GM21367 (cell line): ENCODE data around the gene VEPH1.
"Not testable (repeated sequence)": the region's sequence is repeated elsewhere in the genome, so short reads cannot be mapped to it uniquely, and the experiment has no call there.

Experiments
- ATAC-seq: cut with Tn5 transposase; IDR thresholded peaks from one replicate; pipeline ENCODE4 v1.9.1; 2021; ENCODE audit not compliant: unreplicated experiment

The VEPH1 gene

DNA sequence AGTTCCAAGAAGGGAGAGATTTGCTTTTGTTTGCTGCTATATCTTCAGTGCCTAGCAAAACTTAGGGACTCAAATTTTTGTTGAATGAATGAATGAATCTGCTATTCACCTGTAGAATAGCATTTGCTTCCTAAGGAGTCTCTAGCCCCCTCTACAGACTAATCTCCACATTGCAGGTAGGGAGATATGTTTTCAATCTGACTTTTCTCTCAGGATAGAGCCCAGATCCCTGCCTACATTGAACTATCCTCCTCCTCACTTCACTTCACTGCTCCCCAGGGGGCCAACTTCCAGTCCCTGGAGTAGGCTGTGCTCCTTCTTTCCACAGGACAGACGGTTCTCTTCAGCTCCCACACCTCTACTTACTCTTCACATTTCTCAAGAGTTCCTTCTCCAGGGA is 148.5 kb downstream of the VEPH1 start:
- peak; percentile 50 for ATAC-seq

DNA sequence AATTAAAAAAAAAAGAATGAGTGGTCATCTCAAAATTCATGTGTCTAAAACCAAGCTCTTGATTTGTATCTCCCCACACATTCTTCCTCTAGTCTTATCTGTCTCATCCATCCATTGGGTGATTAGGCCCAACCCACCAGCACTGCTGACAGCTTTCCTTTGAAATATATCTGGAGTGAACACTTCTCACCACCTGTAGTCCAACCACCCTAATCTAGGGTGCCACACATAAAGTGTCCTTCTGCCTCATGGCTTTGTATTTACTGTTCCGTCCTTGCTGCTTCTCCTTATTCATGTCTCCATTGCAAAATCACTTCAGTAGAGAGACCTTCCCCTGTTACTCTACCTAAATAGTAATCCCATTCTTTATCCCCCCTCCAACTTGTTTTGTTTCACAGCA is 149.0 kb downstream of the VEPH1 start:
- no peak for ATAC-seq

DNA sequence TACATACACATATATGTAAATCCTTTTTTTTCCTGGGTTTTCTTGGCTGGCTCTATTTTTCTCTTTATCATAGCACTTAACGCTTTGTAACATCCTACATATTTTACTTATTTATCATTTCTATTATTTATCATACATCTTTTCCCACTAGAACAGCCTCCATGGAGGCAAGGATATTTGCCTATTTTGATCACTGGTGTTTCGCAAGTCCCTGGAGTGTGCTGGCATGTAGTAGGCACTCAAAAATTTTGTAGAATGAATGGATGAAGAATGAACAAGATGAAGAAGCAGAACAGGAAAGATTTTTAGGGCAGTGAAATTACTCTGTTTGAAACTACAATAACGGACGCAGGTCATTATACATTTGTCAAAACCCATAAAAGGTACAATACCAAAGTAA is 149.6 kb downstream of the VEPH1 start:
- ATAC-seq: no peak

DNA sequence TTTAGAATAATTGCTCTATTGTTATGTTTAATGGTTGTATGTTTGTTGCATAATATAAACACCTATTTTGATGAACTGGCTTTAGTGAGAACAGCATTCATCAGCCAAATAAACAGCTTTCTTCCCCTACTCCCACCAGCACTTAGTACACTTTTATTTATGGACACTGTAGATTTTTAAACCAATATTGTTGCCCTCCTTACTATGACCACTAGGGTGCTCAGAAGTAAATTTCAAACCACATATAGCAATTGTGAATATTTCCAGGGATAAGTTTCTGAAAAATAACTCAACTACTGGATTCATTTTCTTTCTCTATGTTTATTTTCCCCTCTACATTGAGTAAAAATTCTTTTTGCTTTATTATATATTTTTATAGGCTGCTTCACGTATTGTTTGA is 151.2 kb downstream of the VEPH1 start:
- ATAC-seq: no peak

DNA sequence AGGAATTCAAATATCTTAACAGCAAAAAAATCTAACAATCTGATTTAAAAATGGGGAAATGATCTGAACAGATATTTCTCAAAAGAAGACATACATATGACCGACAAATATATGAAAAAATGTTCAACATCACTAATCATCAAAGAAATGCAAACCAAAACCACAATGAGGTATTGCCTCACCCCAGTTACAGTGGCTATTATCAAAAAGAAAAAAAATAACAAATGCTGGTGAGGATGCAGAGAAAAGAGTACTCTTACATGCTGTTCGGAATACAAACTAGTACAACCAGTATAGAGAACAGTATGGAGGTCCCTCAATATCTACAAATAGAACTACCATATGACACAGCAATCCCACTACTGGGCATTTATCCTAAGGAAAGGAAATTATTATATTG is 152.6 kb downstream of the VEPH1 start:
- not testable (repeated sequence) for ATAC-seq

DNA sequence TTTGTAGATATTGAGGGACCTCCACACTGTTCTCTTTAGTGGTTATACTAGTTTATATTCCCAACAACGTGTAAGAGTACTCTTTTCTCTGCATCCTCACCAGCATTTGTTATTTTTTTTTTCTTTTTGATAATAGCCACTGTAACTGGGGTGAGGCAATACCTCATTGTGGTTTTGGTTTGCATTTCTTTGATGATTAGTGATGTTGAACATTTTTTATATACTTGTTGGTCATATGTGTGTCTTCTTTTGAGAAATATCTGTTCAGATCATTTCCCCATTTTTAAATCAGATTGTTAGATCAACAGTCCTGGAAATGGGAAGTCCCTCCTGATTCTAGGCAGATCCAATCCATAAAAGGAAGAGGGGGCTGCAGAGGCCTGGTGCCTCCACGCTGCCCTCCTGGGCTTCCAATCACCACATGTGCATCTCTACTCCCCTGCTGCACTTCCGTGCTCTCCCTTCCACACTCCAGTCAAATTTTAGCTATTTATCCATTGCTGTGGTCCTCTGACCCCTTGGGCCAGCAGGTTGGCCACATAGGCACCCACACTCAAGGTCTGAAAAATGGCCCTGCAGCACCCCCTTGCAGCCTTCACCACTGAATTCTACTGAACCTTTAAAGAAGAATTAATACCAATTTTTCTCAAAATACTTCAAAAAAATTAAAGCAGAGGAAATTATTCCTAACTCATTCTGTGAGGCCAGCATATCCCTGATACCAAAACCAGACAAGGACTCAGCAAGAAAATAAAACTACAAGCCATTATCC is 154.7 kb downstream of the VEPH1 start:
- not testable (repeated sequence) for ATAC-seq

DNA sequence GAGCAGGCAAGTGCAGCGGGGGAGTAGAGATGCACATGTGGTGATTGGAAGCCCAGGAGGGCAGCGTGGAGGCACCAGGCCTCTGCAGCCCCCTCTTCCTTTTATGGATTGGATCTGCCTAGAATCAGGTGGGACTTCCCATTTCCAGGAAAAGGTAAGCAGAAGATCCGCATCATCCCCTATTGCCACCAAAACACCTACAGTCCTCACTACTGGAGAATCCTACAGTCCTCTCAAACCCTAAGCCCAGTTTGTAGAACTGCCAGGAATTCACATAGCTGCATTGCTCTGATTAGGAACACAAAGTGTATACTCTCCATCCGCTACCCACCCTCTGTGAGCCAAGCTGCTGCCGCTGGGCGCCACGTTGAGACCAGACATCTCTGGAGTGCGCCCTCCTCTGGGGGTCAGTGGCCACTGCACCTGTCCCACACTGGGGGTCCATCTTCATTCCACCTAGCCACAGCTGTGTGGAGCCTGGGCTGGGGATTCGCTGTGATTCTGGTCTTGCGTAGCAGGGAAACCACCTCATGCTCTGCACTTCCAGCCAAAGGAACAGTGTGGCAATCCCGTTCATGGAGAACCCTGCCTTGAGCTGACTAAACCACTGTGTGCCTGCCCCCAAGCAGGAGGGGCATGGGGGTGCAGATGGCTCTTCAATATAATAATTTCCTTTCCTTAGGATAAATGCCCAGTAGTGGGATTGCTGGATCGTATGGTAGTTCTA is 155.5 kb downstream of the VEPH1 start:
- ATAC-seq: no peak

DNA sequence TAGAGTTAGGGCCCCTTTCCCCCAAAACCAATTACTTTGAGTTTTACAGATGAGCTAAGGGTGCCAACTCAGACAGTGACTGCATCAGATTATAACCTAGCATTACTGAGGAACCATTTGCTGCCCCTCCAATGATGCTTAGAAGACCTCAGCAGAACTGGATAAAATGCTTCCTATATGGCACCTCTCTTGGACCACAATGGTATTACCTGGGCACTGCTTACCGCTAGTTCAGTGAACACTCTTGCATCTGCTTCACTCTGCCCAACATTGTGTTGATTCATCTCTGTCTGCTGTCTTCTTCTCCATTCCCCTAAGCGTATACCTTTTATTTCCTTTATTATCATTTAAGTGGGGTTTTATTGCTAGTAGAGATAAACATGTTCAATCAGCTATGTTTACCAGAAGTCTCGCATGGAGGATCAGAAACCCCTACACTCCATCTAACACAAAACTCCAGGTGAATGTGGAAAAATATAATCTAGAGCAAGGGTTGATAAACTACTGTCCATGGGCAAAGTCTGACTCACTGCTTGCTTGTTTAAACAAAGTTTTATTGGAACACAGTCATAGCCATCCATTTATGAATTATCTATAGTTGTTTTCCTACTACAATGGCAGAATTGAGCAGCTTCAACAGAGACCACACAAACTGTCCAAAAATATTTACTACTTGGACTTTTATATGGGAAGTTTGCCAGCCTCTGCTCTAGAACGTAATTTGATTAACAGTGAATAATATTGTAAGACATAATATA is 166.8 kb downstream of the VEPH1 start:
- no peak for ATAC-seq

DNA sequence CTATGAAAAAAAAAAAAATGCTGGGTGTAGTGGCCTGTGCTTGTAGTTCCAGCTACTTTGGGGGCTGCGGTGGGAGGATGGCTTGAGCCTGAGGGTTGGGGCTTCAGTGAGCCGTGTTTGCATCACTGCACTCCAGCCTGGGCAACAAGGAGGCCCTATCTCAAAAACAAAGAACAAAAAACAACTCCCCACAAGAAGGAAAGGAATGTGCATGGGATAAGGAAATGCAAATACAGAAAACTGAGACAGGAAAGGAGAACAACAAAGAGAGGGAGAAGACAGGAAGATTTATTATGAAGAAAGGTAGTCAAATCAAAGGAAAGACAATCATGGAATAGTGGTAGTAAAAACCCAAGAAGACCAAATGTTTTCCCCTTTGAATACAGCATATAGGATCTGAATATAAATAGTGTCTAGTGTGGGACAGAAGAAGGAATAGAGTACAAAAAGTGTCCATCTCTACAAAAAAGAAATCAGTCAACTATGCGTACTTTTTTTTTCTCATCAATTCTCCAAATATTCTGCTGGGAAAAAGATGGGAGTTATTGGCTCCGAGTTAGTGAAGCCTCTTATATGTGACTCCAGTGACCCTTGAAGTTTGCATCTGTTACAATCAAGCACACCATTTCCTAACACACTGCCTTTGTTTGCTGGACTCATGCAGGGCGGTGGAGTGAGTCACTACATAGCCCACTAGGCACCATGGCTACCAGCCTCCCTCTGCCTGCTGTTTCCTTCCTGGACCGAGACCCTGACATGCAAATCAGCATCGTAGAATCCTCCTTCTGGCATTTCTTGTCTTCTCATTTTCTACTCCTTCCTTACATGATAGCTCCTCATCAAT is 167.8 kb downstream of the VEPH1 start:
- no peak for ATAC-seq

DNA sequence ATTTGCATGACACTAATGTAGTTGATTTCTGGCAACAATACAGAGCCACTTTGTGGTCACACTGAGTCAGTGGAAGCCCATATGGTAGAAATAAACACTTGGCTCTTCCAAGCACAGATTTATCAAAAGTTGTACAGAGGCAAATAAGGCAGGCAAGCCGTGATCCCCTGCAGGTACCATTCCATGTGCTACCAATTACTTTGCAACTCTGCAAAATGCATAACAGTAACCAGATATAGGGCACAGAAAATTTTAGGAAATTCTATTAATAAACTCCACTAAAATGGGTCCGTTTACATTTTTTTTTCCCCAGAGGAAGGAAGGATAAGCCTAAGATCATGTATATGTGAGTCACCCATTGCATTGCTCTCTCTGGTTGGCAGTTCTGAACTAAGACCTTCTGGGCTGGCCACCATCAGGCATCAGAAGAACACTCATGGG is 169.6 kb downstream of the VEPH1 start:
- ATAC-seq: no peak

DNA sequence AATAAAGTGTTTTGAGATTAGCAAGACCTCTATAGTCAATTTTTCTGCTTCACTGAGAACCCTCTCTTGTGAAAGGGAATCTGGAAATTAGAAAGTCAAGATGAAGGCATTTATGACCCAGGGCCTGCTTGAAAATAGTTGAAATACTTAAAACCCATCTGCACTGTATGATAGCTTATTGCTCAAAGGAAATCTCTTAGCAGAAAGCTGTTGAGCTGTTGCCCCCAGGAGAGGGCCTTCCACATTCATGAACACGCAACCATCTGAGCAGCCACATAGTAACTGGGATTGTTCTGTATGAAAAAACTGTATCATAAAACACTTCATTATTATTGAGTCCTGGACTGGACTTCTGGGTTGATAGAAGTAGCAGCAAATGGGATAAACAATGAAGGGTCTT is 173.0 kb downstream of the VEPH1 start:
- no peak for ATAC-seq

DNA sequence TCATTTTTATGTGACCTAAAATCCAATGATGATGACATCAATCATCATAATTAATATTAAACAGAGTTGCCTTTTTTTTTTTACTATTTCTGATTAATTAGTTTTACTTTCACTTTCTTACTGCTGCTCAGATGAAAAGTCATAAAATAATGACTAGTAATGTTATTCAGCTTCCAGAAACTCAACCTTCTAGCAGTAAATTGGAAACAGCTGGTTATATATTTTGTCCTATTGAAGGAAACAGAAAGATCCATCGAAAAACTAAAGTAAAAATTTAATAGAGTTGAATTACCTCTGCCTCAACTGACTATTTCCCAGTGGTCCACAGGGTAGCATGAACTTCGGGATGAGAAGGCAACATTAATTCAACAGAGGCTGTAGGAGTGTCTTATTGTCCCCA is 173.7 kb downstream of the VEPH1 start:
- no peak for ATAC-seq

DNA sequence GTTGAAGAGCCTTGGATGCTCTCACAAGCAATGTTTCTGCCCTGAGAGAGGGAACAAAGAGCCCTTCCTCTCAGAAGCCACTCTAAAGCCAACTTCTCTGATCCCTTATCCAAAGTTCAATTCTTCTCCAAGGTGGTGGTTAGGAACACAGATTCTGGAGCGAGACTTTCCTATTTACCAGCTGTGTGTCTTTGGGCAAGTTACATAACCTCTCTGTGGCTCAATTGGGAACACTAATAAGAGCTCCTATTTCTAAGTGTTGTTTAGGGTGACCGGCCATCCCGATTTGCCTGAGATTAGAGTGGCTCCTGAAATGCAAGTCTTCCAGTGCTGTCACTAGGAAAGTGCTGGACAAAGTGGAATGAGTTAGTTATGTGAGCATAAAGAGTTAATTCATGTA is 175.4 kb downstream of the VEPH1 start:
- no peak for ATAC-seq

DNA sequence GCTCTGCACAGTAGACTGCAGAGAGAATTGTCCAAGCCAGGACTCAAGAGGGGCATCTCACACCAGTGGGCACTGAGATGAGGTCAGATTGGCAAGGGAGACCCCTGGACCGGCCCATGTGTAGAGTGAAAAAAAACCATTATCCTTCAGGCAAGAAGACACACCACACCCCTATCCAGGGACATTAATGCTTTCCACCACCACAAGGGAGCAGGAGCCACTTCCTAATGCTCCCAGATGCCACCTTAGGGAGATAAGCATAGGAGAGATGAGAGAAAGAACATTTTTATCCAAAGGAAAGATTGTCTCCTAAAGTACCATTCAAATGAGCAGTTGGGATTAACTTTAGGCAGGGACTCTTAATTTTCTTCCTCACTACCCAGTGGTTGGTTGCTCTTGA is 176.2 kb downstream of the VEPH1 start:
- no peak for ATAC-seq

DNA sequence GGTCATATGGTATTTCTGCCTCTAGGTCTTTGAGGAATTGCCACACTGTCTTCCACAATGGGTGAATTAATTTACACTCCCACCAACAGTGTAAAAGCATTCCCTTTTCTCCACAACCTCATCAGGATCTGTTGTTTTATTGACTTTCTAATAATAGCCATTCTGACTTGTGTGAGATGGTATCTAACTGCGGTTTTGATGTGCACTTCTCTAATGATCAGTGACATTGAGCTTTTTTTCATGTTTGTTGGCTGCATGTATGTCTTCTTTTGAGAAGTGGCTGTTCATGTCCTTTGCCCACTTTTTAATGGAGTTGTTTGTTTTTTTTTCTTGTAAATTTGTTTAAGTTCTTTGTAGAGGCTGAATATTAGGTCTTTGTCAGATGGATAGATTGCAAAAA is 178.3 kb downstream of the VEPH1 start:
- not testable (repeated sequence) for ATAC-seq

DNA sequence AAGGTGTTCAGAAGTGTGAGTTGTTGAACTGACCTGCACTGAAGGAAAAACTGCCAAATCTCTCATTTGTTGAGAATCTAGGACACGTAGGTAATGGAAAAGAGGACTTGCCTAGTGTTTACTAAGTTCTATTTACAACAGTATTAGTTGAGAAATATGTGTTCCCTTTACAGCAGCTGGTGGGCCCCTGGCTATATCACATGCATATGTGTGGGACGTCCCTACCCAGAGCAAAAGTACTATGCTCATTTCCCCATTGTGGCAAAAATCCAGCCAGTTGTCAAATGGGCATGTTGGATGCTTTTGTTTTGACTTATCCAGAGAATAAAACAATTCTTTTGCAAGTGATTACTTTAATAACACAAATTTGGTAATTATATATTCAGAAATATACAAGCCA is 179.9 kb downstream of the VEPH1 start:
- ATAC-seq: no peak

DNA sequence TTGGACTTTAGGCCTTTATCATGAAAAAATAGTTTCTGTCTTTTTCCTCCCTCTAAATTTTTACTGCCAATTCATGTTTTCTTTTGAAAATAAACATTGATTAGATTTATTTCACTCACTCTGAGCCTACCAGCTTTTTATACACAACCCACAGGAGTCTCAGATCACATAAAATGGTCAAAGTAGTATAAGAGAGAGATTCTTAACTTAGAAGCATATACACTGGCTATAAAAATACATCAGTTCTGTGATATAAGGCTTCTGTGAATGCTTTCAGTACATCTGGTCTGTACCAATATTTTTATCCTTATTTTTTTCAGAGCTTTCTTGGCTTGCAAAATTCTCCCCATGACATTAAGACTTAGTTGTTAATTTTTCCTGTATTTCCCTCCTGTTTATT is 183.5 kb downstream of the VEPH1 start:
- no peak for ATAC-seq

DNA sequence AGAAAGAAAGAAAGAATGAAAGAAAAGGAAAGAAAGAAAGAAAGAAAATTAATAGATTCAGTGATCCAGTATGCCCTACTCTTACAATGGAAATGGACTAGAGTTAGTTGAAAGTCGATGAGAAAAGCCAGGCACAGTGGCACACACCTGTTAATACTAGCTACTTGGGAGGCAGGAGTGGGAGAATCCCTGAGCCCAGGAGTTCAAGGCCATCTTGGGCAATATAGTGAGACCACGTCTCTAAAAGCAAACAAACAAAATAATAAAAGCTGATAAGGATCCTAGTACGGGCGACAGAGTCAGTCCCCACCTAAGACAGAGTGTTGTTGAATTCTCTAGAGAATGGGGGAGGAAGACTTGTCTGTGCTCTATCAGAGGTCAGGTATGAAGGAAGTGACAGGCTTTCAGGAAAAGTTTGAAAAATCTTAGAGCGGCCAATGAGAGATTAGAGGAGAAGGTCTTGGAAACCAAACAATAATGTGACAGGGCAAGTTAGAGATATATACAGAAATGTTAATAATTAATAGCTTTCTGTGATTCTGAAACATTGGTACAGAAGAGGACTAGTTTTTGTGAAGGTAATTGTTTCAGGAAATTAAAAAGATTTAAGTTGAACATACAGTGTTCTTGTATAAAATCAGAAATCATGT is 184.5 kb downstream of the VEPH1 start:
- ATAC-seq: no peak

DNA sequence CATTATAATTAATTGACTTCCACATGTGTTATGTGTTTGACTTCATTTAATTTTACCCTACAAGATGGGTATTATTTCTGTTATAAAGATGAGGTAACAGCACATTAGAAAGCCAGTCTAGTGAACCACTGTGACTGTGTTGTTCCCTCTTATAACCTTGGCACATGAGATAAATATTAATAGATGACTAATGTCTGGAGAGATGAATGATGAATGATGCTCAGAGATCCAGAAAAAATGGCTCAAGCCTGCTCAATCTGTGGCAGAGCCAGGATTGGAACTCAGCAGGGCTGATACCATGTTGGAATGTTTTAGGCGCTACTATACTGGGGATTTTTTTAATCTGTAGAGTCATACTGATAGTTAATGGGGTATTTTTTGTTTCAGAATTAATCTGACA is 185.3 kb downstream of the VEPH1 start:
- ATAC-seq: no peak

DNA sequence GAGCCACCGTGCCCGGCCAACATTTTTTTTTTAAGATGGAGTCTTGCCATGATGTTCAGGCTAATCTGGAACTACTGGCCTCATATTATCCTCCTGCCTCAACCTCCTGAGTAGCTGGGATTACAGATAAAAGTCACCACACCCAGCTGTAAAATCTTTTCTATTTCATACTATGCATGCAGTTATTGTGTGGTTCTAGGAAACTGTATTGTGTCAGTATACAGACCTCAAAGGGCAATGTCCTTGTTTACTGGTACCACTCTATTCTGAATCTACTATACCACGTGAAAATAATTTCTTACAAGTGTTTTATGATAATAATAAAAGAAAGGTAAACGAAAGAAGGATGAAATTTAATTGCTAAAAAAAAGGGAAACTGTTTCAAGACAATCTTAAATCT is 190.0 kb downstream of the VEPH1 start:
- no peak for ATAC-seq

DNA sequence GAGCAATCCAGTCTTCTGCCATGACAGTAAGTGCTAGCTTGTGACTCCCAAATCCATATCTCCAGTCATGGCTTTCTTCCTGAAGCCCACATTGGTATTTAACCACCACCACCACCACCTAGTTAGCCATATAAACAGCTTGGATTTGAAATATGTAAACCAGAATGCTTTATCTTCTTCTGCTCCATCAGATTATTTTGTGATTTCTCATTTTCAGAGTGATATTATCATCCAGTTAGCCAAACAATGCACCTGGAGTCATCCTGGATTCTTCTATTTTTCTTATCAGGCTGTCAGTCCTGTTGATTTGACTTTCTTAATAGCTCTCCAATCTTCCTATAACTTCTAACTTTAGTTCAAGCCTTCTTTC is 190.9 kb downstream of the VEPH1 start:
- ATAC-seq: no peak
